HCT116 (cell line): ENCODE data around the gene TSPO. TPM values are rescaled to one million over a fixed set of nuclear protein-coding genes. Genes with fewer than 3 reads are reported as not detected.

Experiments used
- ATAC-seq: fragments of 200-7000 bp; cut with Tn5 transposase; 2 replicates; pipeline ENCODE4 v1.9.1; 2020; ENCODE audit warnings: mild to moderate bottlenecking, moderate library complexity
- BruUV-seq: library from RNA; stranded (reverse); fragments of 400-500 nt; replicated peaks from 2 replicates; lab custom pipeline; 2021; lab: Mats Ljungman, UMichigan
- CTCF ChIA-PET: fragments of 300-600 bp; sonication (Branson Sonifier 250); formaldehyde crosslinking; loops from one replicate; lab custom pipeline; 2021; ENCODE audit warnings: antibody characterized with exemption; lab: Charles Lee
- POLR2A ChIA-PET: fragments of 300-600, 350-600 bp; sonication (Branson Sonifier 250); formaldehyde crosslinking; loops from one replicate; lab custom pipeline; 2021; ENCODE audit warnings: antibody characterized with exemption; lab: Charles Lee
- RAD21 ChIA-PET, 2 experiments: fragments of 300-600 bp; sonication (Branson Sonifier 250); formaldehyde crosslinking; loops; one replicate each; lab custom pipeline; 2023; ENCODE audit warnings: low total read pairs in 2 of 2; ENCODE audit not compliant: uncharacterized antibody in 2 of 2, unreplicated experiment in 2 of 2, low non-redundant PET in 1 of 2; lab: Charles Lee
- DNase-seq: peaks from one replicate; pipeline ENCODE4 v3.0.0-alpha.2; 2010; ENCODE audit warnings: low read depth, low spot score
- H2AFZ ChIP-seq: fragments of 200-600 bp; shearing (Covaris generic), sonication (generic); 2 replicates; pipeline ENCODE4 v1.6.1; 2017; ENCODE audit warnings: low read depth, mixed run types, mixed read lengths, antibody characterized with exemption, low read length; ENCODE audit not compliant: poor library complexity, severe bottlenecking
- H3K27ac ChIP-seq: 2 replicates; pipeline ENCODE4 v1.5.1; 2012; ENCODE audit warnings: low read depth, low read length
- H3K27me3 ChIP-seq: fragments of 200-600 bp; sonication (generic); 2 replicates; pipeline ENCODE4 v1.6.1; 2016; ENCODE audit warnings: mixed run types, low read length, mixed read lengths; ENCODE audit not compliant: insufficient read depth
- H3K36me3 ChIP-seq, 2 experiments: fragments of 200-500 bp in 1 of 2; fragments of 200-600 bp in 1 of 2; sonication (Bioruptor generic) in 1 of 2; sonication (generic) in 1 of 2; 2 replicates each; pipeline versions ENCODE4 v1.5.1 to v1.6.1; 2014 to 2016; ENCODE audit warnings: low read length in 2 of 2, inconsistent platforms in 1 of 2, mixed read lengths in 1 of 2, mixed run types in 1 of 2; ENCODE audit not compliant: insufficient read depth in 2 of 2, control insufficient read depth in 1 of 2
- H3K4me1 ChIP-seq, 2 experiments: fragments of 200-600 bp in 1 of 2; sonication (generic) in 1 of 2; 2 replicates each; pipeline versions ENCODE4 v1.5.1 to v1.6.1; 2012 to 2017; ENCODE audit warnings: low read length in 2 of 2, inconsistent platforms in 1 of 2, mild to moderate bottlenecking in 1 of 2, mixed read lengths in 1 of 2, mixed run types in 1 of 2, moderate library complexity in 1 of 2; ENCODE audit not compliant: insufficient read depth in 2 of 2, control insufficient read depth in 1 of 2
- H3K4me2 ChIP-seq: fragments of 200-600 bp; sonication (generic); 2 replicates; pipeline ENCODE4 v1.6.1; 2017; ENCODE audit warnings: mixed run types, low read length, mixed read lengths
- H3K4me3 ChIP-seq, 2 experiments: fragments of 200-600 bp in 1 of 2; sonication (generic) in 1 of 2; replicated peaks in 1 of 2; 2 replicates each; pipeline ENCODE4 v1.5.1; 2011 to 2016; ENCODE audit warnings: low read length in 2 of 2, control low read depth in 1 of 2, low read depth in 1 of 2, mild to moderate bottlenecking in 1 of 2, mixed read lengths in 1 of 2, mixed run types in 1 of 2
- H3K79me2 ChIP-seq: fragments of 200-600 bp; sonication (generic); 2 replicates; pipeline ENCODE4 v1.6.1; 2017; ENCODE audit warnings: mild to moderate bottlenecking, mixed run types, low read length, moderate library complexity, mixed read lengths; ENCODE audit not compliant: insufficient read depth
- H3K9ac ChIP-seq: fragments of 200-600 bp; sonication (generic); 2 replicates; pipeline ENCODE4 v1.6.1; 2016; ENCODE audit warnings: low read length, mixed read lengths
- H3K9me2 ChIP-seq: fragments of 200-600 bp; sonication (generic), shearing (Covaris generic); 2 replicates; pipeline ENCODE4 v1.6.1; 2017; ENCODE audit warnings: mixed run types, mild to moderate bottlenecking, moderate library complexity; ENCODE audit not compliant: insufficient read depth
- H3K9me3 ChIP-seq, 2 experiments: fragments of 200-500 bp in 1 of 2; fragments of 200-600 bp in 1 of 2; sonication (Bioruptor generic) in 1 of 2; sonication (generic) in 1 of 2; 2 replicates each; pipeline ENCODE4 v1.6.1; 2014 to 2017; ENCODE audit warnings: low read length in 2 of 2, mixed read lengths in 2 of 2, inconsistent platforms in 1 of 2, low read depth in 1 of 2, mild to moderate bottlenecking in 1 of 2, mixed run types in 1 of 2, moderate library complexity in 1 of 2; ENCODE audit not compliant: control insufficient read depth in 1 of 2, insufficient read depth in 1 of 2
- H4K20me1 ChIP-seq: fragments of 200-600 bp; sonication (generic), shearing (Covaris generic); 2 replicates; pipeline ENCODE4 v1.6.1; 2017; ENCODE audit warnings: mixed run types, mild to moderate bottlenecking, moderate library complexity; ENCODE audit not compliant: insufficient read depth
- CBX3 ChIP-seq: IDR thresholded peaks from 2 replicates; pipeline ENCODE4 v1.6.1; 2012; ENCODE audit warnings: low read depth
- CEBPB ChIP-seq: IDR thresholded peaks from 2 replicates; pipeline ENCODE4 v1.6.1; 2012; ENCODE audit warnings: low read depth
- CTCF ChIP-seq, 3 experiments: fragments of 200-600 bp in 1 of 3; sonication (generic) in 1 of 3; IDR thresholded peaks in 2 of 3; conservative IDR thresholded peaks in 1 of 3; 2 replicates each; pipeline ENCODE4 v1.5.1; 2012 to 2017; ENCODE audit warnings: low read depth in 2 of 3, low read length in 2 of 3, antibody characterized with exemption in 1 of 3, borderline replicate concordance in 1 of 3, control low read depth in 1 of 3, mild to moderate bottlenecking in 1 of 3, mixed read lengths in 1 of 3, mixed run types in 1 of 3, moderate library complexity in 1 of 3; ENCODE audit not compliant: insufficient read depth in 1 of 3
- EZH2 ChIP-seq: fragments of 200-600 bp; sonication (generic); IDR thresholded peaks from 2 replicates; pipeline ENCODE4 v1.6.1; 2017; ENCODE audit warnings: antibody characterized with exemption, mixed run types
- EZH2phosphoT487 ChIP-seq: fragments of 200-600 bp; IDR thresholded peaks from 2 replicates; pipeline ENCODE4 v1.6.1; 2018; ENCODE audit warnings: antibody characterized with exemption, borderline replicate concordance
- FOSL1 ChIP-seq: IDR thresholded peaks from 2 replicates; pipeline ENCODE4 v1.6.1; 2012; ENCODE audit warnings: low read depth
- JUND ChIP-seq: IDR thresholded peaks from 2 replicates; pipeline ENCODE4 v1.6.1; 2012
- SP1 ChIP-seq: IDR thresholded peaks from 2 replicates; pipeline ENCODE4 v1.6.1; 2012; ENCODE audit warnings: low read depth
- YY1 ChIP-seq: IDR thresholded peaks from 2 replicates; pipeline ENCODE4 v1.6.1; 2011; ENCODE audit warnings: low read length, low read depth, moderate library complexity, mild to moderate bottlenecking; ENCODE audit not compliant: insufficient replicate concordance; ENCODE audit errors: extremely low read depth
- ZBTB33 ChIP-seq: IDR thresholded peaks from 2 replicates; pipeline ENCODE4 v1.6.1; 2011; ENCODE audit warnings: mild to moderate bottlenecking, low read length, moderate library complexity; ENCODE audit not compliant: insufficient replicate concordance; ENCODE audit errors: extremely low read depth
- ZFX ChIP-seq: fragments of 450-650 bp; IDR thresholded peaks from 2 replicates; pipeline ENCODE4 v1.6.1; 2017
- intact Hi-C: fragments of 100-400 bp; cut with micrococcal nuclease; formaldehyde crosslinking; loops from 2 replicates; pipeline ENCODE4 v1.10.0; 2022
- total RNA-seq: library from RNA; stranded (reverse); gene quantifications from one replicate; pipeline ENCODE4 v1.2.1, GENCODE V29; 2021; ENCODE audit not compliant: unreplicated experiment

TSPO gene
- total RNA-seq, 1 experiment from 2014 or later, result 192 TPM

GRCh38 chr22:43168471-43169309 is 17.3 kb downstream of the TSPO start:
- H2AFZ ChIP-seq, result no peak overlapping the region
- no peak overlapping the region for H3K9ac ChIP-seq
- ChIA-PET CTCF (no interaction called here), RAD21 (no interaction called here), POLR2A (no interaction called here)
- no peaks in the 10 kb centered on the region for H3K79me2 ChIP-seq
- peaks cover 14 to 23% of the 10 kb centered on the region in 2 experiments; a peak in 3 of 4 replicates for H3K36me3 ChIP-seq
- H3K9me3 ChIP-seq, result no peaks in the 10 kb centered on the region
- no peaks in the 10 kb centered on the region for H4K20me1 ChIP-seq
- TF ChIP-seq FOSL1 (no peak), CBX3 (no peak), CEBPB (no peak), CTCF (IDR thresholded peaks at IDR 0.05 in 2 of 3, conservative IDR thresholded peaks at IDR 0.05 in 1 of 3; ENCODE audit: borderline replicate concordance in 1 of 3, insufficient read depth in 1 of 3, low read depth in 2 of 3, low read length in 2 of 3) (no peak), EZH2phosphoT487 (no peak), SP1 (no peak), YY1 (no peak), JUND (no peak), EZH2 (no peak), ZFX (no peak), ZBTB33 (no peak)
- H3K27me3 ChIP-seq, result no peaks in the 10 kb centered on the region
- H3K9me2 ChIP-seq, result no peaks in the 10 kb centered on the region
- H3K4me2 ChIP-seq, result no peak overlapping the region
- no peak for ATAC-seq
- intact Hi-C loops, result no loop called here
- H3K4me3 ChIP-seq, result no peak overlapping the region
- H3K4me1 ChIP-seq, result no peaks in the 10 kb centered on the region
- DNase-seq, result no peak
- BruUV-seq, result no TSS peak
- H3K27ac ChIP-seq, result no peak overlapping the region
